NB4 (cell line): ENCODE measurements around the gene NPAS1.

Experiments used
- POLR2A ChIP-seq: IDR thresholded peaks from 2 replicates; pipeline ENCODE4 v1.6.1; 2011; ENCODE audit warnings: mild to moderate bottlenecking; ENCODE audit not compliant: insufficient read length; ENCODE audit errors: extremely low read depth
- TF ChIP-seq, protein P1 (sequence below): IDR thresholded peaks from one replicate; pipeline ENCODE4 v1.5.1; 2012; ENCODE audit warnings: low read depth, low read length
- TF ChIP-seq, protein P2 (sequence below): IDR thresholded peaks from 2 replicates; pipeline ENCODE4 v1.6.1; 2011; ENCODE audit warnings: low read depth, low read length

DNA sequence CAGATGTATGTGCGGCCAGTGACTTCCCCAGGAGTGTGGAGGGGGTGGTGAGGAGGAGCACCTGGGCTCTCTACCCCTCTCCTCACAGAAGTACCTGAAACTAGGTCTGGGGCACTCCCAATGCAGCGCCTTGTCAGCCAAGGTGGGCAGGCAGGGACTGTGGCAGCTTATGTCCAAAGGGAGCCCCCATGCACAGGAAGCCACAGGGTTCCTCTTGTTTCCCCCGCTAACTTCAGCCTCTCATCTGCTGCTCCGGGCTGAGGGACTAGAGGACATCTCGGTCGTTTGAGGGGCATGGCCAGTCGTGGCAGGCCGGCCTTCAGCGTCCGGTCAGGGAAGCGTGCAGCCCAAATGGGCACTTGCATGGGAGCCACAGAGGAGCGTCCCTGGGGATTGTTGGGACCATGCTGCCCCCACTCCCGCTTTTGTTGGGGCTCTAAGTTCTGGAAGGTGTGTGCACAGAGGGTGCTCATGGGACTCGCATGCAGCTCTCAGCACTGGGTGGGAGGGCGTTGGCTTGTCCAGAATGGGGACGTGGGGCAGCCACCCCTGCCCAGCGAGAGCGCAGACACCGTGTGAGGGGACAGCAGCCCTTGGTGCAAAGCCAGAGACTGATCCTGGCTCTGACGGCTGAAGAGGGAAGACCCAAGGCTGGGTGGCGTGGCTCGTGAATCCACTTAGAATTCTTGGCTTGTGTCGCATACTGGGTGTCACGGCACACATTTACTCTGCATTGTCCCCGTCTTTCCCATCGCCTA, 16.6 kb upstream of the NPAS1 start:
- TF ChIP-seq, protein P1, sequence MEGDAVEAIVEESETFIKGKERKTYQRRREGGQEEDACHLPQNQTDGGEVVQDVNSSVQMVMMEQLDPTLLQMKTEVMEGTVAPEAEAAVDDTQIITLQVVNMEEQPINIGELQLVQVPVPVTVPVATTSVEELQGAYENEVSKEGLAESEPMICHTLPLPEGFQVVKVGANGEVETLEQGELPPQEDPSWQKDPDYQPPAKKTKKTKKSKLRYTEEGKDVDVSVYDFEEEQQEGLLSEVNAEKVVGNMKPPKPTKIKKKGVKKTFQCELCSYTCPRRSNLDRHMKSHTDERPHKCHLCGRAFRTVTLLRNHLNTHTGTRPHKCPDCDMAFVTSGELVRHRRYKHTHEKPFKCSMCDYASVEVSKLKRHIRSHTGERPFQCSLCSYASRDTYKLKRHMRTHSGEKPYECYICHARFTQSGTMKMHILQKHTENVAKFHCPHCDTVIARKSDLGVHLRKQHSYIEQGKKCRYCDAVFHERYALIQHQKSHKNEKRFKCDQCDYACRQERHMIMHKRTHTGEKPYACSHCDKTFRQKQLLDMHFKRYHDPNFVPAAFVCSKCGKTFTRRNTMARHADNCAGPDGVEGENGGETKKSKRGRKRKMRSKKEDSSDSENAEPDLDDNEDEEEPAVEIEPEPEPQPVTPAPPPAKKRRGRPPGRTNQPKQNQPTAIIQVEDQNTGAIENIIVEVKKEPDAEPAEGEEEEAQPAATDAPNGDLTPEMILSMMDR, result no peak
- no peak for TF ChIP-seq POLR2A
- TF ChIP-seq, protein P2, sequence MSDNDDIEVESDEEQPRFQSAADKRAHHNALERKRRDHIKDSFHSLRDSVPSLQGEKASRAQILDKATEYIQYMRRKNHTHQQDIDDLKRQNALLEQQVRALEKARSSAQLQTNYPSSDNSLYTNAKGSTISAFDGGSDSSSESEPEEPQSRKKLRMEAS, result no peak
